Heart left ventricle (tissue), 16 donors: Measurements from ENCODE around the gene PYROXD2. TPM values are rescaled to one million over a fixed set of nuclear protein-coding genes. Genes with fewer than 3 reads are reported as not detected.

ENCODE experiments used
- ATAC-seq, 4 donors: fragments of 200-7000 bp; cut with Tn5 transposase; one replicate each; pipeline ENCODE4 v1.9.1; 2020 to 2022; ENCODE audit warnings: moderate library complexity in 4 of 4, mild to moderate bottlenecking in 3 of 4, moderate number of reproducible peaks in 1 of 4
- DNase-seq, 5 donors: peaks; one replicate each; pipeline ENCODE4 v3.0.0-alpha.2; 2020
- H3K27ac ChIP-seq, 12 donors: fragments of 200-600 bp; sonication (generic) in 4 of 12; one replicate each; pipeline versions ENCODE4 v1.5.0 to v1.8.0; 2016 to 2022; ENCODE audit warnings: mild to moderate bottlenecking in 2 of 12
- H3K27me3 ChIP-seq, 9 donors: fragments of 200-600 bp; sonication (generic) in 2 of 9; one replicate each; pipeline versions ENCODE4 v1.5.1 to v1.8.0; 2016 to 2022; ENCODE audit warnings: mild to moderate bottlenecking in 3 of 9
- H3K36me3 ChIP-seq, 9 donors: fragments of 200-600 bp; sonication (generic) in 2 of 9; one replicate each; pipeline versions ENCODE4 v1.5.0 to v1.8.0; 2018 to 2022; ENCODE audit warnings: mild to moderate bottlenecking in 2 of 9
- H3K4me1 ChIP-seq, 12 donors: fragments of 200-600 bp; sonication (generic) in 4 of 12; one replicate each; pipeline versions ENCODE4 v1.5.0 to v1.8.0; 2016 to 2022; ENCODE audit warnings: mild to moderate bottlenecking in 3 of 12
- H3K4me3 ChIP-seq, 12 donors: fragments of 200-600 bp; sonication (generic) in 4 of 12; one replicate each; pipeline versions ENCODE4 v1.5.0 to v1.8.0; 2017 to 2022; ENCODE audit warnings: mild to moderate bottlenecking in 9 of 12, moderate library complexity in 4 of 12
- H3K9me3 ChIP-seq, 12 donors: fragments of 200-600 bp; sonication (generic) in 4 of 12; one replicate each; pipeline versions ENCODE4 v1.5.0 to v1.8.0; 2016 to 2022; ENCODE audit warnings: mild to moderate bottlenecking in 1 of 12
- POLR2A ChIP-seq, 2 donors: fragments of 450-650 bp; IDR thresholded peaks; one replicate each; pipeline ENCODE4 v1.6.1; 2017; ENCODE audit warnings: antibody characterized with exemption in 2 of 2, mild to moderate bottlenecking in 2 of 2, moderate library complexity in 2 of 2
- WGBS, 4 donors: extraction: QIAGEN DNeasy Blood & Tissue Kit in 2 of 4; methylation state at CpG; one replicate each; pipeline versions ENCODE4 v1.1.5 to v1.1.7; 2013 to 2018; 5-methylcytosine and 5-hydroxymethylcytosine counted together
- intact Hi-C, 10 donors: fragments of 100-400 bp; cut with DNase I; formaldehyde crosslinking; loops; one replicate each; pipeline versions ENCODE4 v1.11.1 to v1.14.2; 2022
- polyA plus RNA-seq, 2 donors: library from polyadenylated mRNA; stranded (reverse); fragments of 200-250 nt; gene quantifications; one replicate each; pipeline ENCODE4 v1.2.3, GENCODE V29; 2013
- total RNA-seq, 9 donors: library from RNA; depleted of rRNA in 2 of 9; stranded (reverse); fragments of >200 nt in 2 of 9; fragmentation: NEBNext Ultra II Directional in 3 of 9; extraction: Animal tissue kit (Norgen Biotek cat#: 25700) in 3 of 9; gene quantifications; one replicate each; pipeline versions ENCODE4 v1.1.0 to v1.2.4, GENCODE V29; 2016 to 2023
- TF ChIP-seq, protein P1 (sequence below), 12 donors: fragments of 200-600 bp; sonication (generic) in 4 of 12; IDR thresholded peaks; one replicate each; pipeline versions ENCODE4 v1.5.0 to v1.8.0; 2018 to 2022; ENCODE audit warnings: antibody characterized with exemption in 12 of 12, mild to moderate bottlenecking in 5 of 12
- donor health status: ischemic (EF 13 %, LVEDD 7.1; RV severe dilation, severe dysfunction).
- donor health status: healthy with polysubstance abuse.
- donor health status: DM: no; HTN: yes; CAD: no.
- donor health status: DM: no; HTN: no; CAD: no.
- donor health status: ischemic (EF 25% LVEDD 6.9; RV normal size, moderate dysfunction).
- donor health status: ischemic (EF 25% LVEDD 5.7; RV mildly dilated, moderate dysfunction).
- donor health status: healthy.
- donor health status: DM: yes; HTN: yes; CAD: no.
- donor health status: ischemic (EF 35%, LVEDD 5.7; RV mildly dilated, moderate dysfunction).
- donor health status: nonischemic (EF 11% LVEDD 7.7; RV severe dilation, severe dysfunction).
- donor health status: DM: yes; HTN: yes; CAD: no.
- donor health status: PGD.
- donor health status: ischemic (EF 29% LVEDD 5.4; RV normal size, mild dysfunction).
- donor health status: nonischemic (EF 23%, LVEDD 6.1; RV moderate dilation, normal function).

The PYROXD2 gene
- total and polyA plus RNA-seq, 11 donors = 4.1 to 22.0 (median 11.1) TPM

DNA sequence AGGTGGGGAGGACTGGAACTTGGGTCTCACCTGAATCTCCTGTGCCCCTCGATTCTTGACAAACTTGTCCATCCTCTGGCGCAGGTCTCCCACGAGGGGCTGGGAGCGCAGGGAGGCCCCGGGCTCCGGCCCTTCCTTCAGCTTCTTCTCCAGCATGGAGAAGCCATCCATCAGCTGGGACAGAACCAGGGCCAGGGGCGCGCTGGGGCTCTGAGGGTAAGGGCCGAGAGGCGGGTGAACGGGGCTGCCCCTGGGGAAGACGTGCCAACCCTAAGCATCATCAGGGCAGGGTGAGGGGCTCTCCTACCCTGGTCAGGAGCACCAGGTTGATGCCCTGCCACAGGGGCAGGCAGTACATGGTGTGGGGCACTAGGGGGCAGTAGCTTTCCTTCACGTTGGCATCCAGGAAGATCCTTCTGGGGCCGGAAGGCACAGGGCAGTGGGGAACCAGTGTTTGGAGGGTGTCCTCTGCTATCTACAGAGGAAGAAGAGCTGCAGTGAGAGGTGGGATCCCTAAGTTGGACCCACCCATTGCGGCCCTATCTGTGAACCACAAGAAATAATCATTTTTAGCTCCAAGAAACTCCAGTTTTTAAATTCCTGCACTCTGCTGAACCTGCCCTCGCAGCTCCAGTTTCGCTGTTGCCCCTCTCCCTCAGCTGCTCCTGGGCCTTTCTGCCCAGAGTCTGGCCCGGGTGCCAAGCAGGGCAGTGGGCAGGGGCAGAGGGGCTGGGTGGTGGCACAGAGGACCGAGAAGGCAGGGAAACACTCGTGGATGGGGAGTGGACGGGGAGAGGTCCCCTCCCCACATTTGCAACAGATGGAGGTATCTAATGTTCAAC lies 10.8 kb upstream of the PYROXD2 start:
- DNase-seq (peak in 2 of 5 donors; percentile 24 to 52), ATAC-seq (peak; percentile 28 to 58 (median 54))
- intact Hi-C loops = loop anchor here in 2 of 10 donors (2.0 to 10.0 kb wide), 2 partner anchors 41 to 749 kb away; no protein-coding TSS in a partner anchor
- Histone ChIP-seq H3K27ac (no peak overlapping the region), H3K9me3 (no peaks in the 10 kb centered on the region), H3K36me3 (peaks cover 0 to 94% (median 57%) of the 10 kb centered on the region in 9 donors), H3K4me3 (no peak overlapping the region), H3K4me1 (peaks cover 0 to 8% (median under 1%) of the 10 kb centered on the region in 12 donors), H3K27me3 (no peaks in the 10 kb centered on the region)
- TF ChIP-seq, protein P1, sequence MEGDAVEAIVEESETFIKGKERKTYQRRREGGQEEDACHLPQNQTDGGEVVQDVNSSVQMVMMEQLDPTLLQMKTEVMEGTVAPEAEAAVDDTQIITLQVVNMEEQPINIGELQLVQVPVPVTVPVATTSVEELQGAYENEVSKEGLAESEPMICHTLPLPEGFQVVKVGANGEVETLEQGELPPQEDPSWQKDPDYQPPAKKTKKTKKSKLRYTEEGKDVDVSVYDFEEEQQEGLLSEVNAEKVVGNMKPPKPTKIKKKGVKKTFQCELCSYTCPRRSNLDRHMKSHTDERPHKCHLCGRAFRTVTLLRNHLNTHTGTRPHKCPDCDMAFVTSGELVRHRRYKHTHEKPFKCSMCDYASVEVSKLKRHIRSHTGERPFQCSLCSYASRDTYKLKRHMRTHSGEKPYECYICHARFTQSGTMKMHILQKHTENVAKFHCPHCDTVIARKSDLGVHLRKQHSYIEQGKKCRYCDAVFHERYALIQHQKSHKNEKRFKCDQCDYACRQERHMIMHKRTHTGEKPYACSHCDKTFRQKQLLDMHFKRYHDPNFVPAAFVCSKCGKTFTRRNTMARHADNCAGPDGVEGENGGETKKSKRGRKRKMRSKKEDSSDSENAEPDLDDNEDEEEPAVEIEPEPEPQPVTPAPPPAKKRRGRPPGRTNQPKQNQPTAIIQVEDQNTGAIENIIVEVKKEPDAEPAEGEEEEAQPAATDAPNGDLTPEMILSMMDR (IDR thresholded peaks at IDR 0.05) = peak; percentile 58 to 78 (median 66)
- no peak for TF ChIP-seq POLR2A (IDR thresholded peaks at IDR 0.05)
- WGBS, 4 donors = 87 to 90% (median 89%) methylated on average over 21 of the region's 21 CpGs

DNA sequence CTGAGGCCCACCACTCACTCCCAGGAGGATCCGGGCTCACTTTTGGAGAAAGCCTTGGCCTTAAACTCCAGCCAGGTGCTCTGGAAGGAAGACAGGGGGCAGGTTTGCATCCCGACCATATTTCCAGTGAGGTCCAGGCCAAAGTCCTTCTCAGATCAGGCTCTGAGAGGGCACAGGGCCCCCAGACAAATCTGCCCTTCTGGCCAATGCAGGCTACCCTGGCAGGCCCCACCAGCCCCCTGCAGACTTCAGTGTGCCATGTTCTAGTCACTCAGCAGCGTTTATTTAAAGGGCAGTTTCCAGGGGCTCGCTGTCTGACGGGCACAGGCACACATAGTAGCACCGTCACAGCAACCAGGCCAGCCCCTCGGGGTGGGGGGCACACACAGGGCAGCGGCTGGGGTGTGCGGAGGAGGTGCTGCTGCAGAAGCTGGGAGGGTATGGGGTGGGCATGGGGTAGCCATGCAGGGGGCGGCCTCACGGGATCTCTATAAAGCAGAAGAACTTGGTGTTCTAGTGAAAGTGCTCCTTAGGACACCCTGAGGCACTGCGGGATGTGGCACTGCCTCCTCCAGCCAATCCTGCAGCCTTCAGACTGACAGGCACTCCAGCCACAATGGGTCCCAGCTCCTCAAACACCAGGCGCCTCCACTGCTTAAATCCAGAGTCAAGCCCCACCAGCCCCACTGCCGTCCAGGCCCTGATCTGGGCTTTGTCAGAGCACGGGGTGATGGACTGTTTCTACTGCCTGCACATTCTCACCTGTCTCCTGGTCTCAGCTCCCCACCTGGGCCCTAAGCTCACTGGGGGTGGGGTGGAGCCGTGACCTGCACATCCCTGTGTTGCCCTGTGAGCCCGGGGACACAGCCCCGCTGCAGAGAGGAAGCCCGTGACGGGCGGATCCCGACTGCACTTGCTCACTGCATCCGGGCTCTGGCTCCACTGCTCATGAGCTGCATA lies 9.6 kb upstream of the PYROXD2 start:
- Histone ChIP-seq H3K4me1 (peaks cover 0 to 8% (median 0%) of the 10 kb centered on the region in 12 donors), H3K27me3 (no peaks in the 10 kb centered on the region), H3K4me3 (no peak overlapping the region), H3K27ac (no peak overlapping the region), H3K9me3 (no peaks in the 10 kb centered on the region), H3K36me3 (peaks cover 0 to 94% (median 56%) of the 10 kb centered on the region in 9 donors)
- TF ChIP-seq, protein P1 (IDR thresholded peaks at IDR 0.05) = no peak
- no peak for TF ChIP-seq POLR2A (IDR thresholded peaks at IDR 0.05)
- DNase-seq (peak in 1 of 5 donors; percentile 14), ATAC-seq (no peak)
- 87 to 91% (median 89%) methylated on average over 20 to 23 of the region's 23 CpGs for WGBS, 4 donors
- intact Hi-C loops = loop anchor here in 2 of 10 donors (2.0 to 10.0 kb wide), 2 partner anchors 42 to 750 kb away; no protein-coding TSS in a partner anchor

DNA sequence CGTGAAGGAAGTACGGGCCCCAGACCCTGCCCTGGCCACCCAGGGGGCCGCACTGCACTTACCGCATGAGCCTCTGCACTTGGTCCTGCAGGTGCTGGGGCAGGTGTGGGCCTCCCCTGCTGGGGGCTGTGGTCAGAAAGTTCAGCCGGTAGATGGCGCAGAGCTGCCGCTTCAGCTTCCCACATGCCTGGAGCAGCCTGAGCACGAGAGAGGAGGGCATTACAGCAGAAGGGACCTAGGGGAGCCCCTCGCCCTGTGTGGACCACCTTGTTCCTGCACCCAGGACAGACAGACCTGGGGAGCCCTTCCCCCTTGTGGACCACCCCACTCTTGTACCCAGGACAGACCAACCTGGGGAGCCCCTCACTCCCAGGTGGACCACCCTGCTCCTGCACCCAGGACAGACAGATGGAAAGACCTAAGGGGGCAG lies 8.7 kb upstream of the PYROXD2 start:
- H3K9me3 ChIP-seq = no peaks in the 10 kb centered on the region
- peak in 2 of 4 donors; percentile 19 to 37 for ATAC-seq
- no peak overlapping the region for H3K27ac ChIP-seq
- TF ChIP-seq, protein P1 (IDR thresholded peaks at IDR 0.05) = peak in 5 of 12 donors; percentile 21 to 34 (median 23)
- TF ChIP-seq POLR2A (IDR thresholded peaks at IDR 0.05) = no peak
- intact Hi-C loops = loop anchor here in 2 of 10 donors (2.0 to 10.0 kb wide), 2 partner anchors 43 to 751 kb away; no protein-coding TSS in a partner anchor
- H3K27me3 ChIP-seq = no peaks in the 10 kb centered on the region
- 79 to 87% (median 86%) methylated on average over 2 to 9 of the region's 9 CpGs for WGBS, 4 donors
- peak in 2 of 5 donors; percentile 20 for DNase-seq
- H3K4me1 ChIP-seq = peaks cover 0 to 8% (median 0%) of the 10 kb centered on the region in 12 donors
- H3K36me3 ChIP-seq = peaks cover 0 to 94% (median 56%) of the 10 kb centered on the region in 9 donors
- H3K4me3 ChIP-seq = no peak overlapping the region
